ENCODE measurements around the gene KIF18A.

- TF ChIP-seq CTCF (IDR thresholded peaks at IDR 0.05; ENCODE audit: low read length) (no peak), EZH2 (optimal IDR thresholded peaks at IDR 0.05; ENCODE audit: low read depth, low read length) (no peak), EZH2phosphoT487 (IDR thresholded peaks at IDR 0.05; ENCODE audit: low read length) (no peak)
Measured at GRCh38 chr11:28009388-28009787, 98.6 kb downstream of the KIF18A start.

Measured in MM.1S (cell line).